NCI-H524 (cell line): ENCODE data around the gene AQP10.
A peak's percentile ranks its signal among the peaks of the same experiment; 100 is the strongest.
"Not testable (repeated sequence)": the region's sequence is repeated elsewhere in the genome, so short reads cannot be mapped to it uniquely, and the experiment has no call there.

ENCODE experiments used
- DNase-seq, 2 experiments: peaks; one replicate each; lab custom pipeline; 2025; lab: John Stamatoyannopoulos, UW

The AQP10 gene

GRCh38 chr1:154344977-154345837, 24.3 kb downstream of the AQP10 start:
- peak in 1 of 2 experiments; percentile 14 for DNase-seq

GRCh38 chr1:154346276-154346917, 25.5 kb downstream of the AQP10 start:
- no peak for DNase-seq

DNA sequence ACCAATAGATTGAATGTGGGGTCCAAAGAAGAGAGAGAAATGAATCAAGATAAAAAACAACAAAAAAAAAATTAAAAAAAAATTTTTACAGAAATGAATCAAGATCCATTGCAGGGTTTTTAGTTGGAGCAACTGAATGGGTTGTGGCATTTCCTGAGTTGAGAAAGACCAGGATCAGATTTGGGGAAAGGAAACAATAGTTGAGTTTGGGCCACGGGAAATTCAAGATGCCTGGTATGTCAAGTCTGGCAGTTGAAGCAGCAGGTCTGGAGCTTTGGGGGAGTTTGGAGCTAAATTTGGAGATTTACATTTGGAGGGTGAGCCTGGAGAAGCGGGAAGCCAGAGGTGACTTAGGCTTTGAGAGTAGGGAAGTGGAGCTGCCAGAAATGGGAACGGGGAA, 27.1 kb downstream of the AQP10 start:
- DNase-seq, result no peak

GRCh38 chr1:154348429-154349076, 27.7 kb downstream of the AQP10 start:
- peak in 1 of 2 experiments; percentile 8 for DNase-seq

DNA sequence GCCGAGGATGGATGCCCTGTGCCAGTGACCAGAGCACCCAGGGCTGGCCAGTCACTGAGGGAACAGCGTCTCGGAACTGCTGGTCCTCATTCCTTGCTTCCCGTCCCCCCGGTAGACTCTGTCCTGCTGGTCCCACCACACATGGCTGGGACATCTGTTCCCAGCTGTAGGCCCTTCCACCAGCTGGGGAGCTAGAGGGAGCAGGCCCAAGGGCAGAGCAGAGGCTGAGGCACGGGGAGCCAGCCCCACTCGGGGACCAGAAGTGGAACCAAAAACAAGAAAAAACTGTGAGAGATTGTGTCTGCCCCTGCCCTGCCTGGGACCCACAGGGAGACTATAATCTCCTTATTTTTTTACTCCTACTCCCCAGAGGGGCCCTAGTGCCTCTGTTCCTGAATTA, 28.2 kb downstream of the AQP10 start:
- no peak for DNase-seq

- no peak for DNase-seq
Observed at GRCh38 chr1:154350383-154350782, 29.5 kb downstream of the AQP10 start.

GRCh38 chr1:154351363-154352068, 30.6 kb downstream of the AQP10 start:
- DNase-seq, result peak in 1 of 2 experiments; percentile 20

- DNase-seq, result peak; percentile 21 to 42
Observed at GRCh38 chr1:154352245-154352580, 31.3 kb downstream of the AQP10 start.

- peak; percentile 50 to 82 for DNase-seq
Observed at GRCh38 chr1:154352581-154353459, 31.9 kb downstream of the AQP10 start.

GRCh38 chr1:154353460-154353904, 32.6 kb downstream of the AQP10 start:
- DNase-seq, result peak in 1 of 2 experiments; percentile 8

GRCh38 chr1:154353966-154354365, 33.1 kb downstream of the AQP10 start:
- no peak for DNase-seq

- no peak for DNase-seq
Observed at GRCh38 chr1:154358519-154358918, 37.6 kb downstream of the AQP10 start.

DNA sequence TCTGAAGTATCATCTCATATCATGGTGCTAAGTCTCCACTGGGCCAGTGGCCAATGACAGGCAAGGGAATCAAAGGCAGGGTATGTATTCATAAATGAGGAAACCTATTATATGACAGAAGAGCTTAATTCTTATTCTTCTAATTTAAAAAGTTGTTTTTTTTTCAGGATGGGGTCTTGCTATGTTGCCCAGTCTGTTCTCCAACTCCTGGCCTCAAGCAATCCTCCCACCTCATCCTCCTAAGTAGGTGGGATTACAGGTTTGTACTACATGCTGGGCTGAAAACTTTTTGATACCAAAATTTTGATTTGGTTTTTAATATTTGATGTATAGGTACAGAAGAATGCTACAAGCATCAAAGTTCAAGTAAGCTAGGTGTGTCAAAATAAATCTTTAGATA, 39.4 kb downstream of the AQP10 start:
- no peak for DNase-seq

- not testable (repeated sequence) for DNase-seq
Observed at GRCh38 chr1:154360881-154361280, 40.0 kb downstream of the AQP10 start.

DNA sequence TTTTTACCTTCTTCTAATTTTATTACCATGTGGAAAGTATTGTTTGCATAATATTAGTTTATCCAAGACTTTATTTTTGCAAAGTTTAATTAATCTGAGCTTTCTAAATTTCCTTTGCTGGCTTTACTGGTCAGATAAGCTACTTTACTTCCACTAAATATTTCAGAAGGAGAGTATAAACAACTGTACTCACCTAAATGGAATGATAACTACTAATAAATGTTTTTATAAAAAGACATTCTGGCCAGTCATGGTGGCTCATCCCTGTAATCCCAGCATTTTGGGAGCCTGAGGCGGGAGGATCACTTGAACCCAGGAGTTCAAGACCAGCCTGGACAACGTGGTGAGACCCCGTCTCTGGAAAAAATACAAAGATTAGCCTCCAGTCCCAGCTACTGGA, 40.5 kb downstream of the AQP10 start:
- DNase-seq, result no peak

DNA sequence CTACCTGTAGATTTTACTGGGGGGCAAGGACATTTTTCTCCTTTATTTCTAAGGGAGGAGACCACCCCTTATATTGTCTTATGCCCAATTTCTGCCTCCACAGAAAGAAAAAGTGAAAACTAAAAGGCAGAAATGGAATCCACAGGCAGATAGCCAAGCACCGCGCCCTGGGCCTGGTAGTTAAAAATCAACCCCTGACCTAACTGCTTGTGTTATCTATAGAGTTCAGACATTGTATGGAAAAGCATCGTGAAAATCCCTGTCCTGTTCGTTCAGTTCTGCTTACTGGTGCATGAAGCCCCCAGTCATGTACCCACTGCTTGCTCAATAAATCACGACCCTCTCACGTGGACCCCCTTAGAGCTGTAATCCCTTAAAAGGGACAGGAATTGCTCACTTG, 50.5 kb downstream of the AQP10 start:
- DNase-seq, result no peak

- DNase-seq, result not testable (repeated sequence)
Observed at GRCh38 chr1:154373777-154374357, 53.0 kb downstream of the AQP10 start.
